SK-N-SH (cell line): ENCODE results near the gene TINAGL1. TPM values are rescaled to one million over a fixed set of nuclear protein-coding genes. Genes with fewer than 3 reads are reported as not detected.

Experiments used
- CTCF ChIA-PET: fragments of 300-600, 350-600 bp; formaldehyde crosslinking; extraction: SDS; loops from one replicate; lab custom pipeline; 2021; lab: Yijun Ruan, JAX
- POLR2A ChIA-PET: fragments of 350-600 bp; sonication (Branson Sonifier 250); formaldehyde crosslinking; extraction: SDS; loops from one replicate; lab custom pipeline; 2020; ENCODE audit warnings: antibody characterized with exemption, inconsistent platforms; lab: Yijun Ruan, JAX
- DNase-seq: peaks from one replicate; pipeline ENCODE4 v3.0.0; 2012
- H2AFZ ChIP-seq: fragments of 200-600 bp; sonication (generic); 2 replicates; pipeline ENCODE4 v1.8.1; 2016; ENCODE audit warnings: antibody characterized with exemption, mild to moderate bottlenecking, low read depth
- H3F3A ChIP-seq: fragments of 200-600 bp; sonication (generic); replicated peaks from 2 replicates; pipeline ENCODE3; 2016; ENCODE audit warnings: antibody characterized with exemption, mild to moderate bottlenecking; ENCODE audit not compliant: insufficient read depth
- H3K27ac ChIP-seq, 2 experiments: fragments of 200-500 bp in 1 of 2; fragments of 200-600 bp in 1 of 2; sonication (Bioruptor generic) in 1 of 2; sonication (generic), shearing (Covaris generic) in 1 of 2; 2 replicates each; pipeline versions ENCODE4 v1.5.1 to v1.6.1; 2014 to 2016; ENCODE audit warnings: low read depth in 2 of 2, inconsistent platforms in 1 of 2, low read length in 1 of 2, mild to moderate bottlenecking in 1 of 2, mixed read lengths in 1 of 2
- H3K27me3 ChIP-seq: fragments of 200-600 bp; sonication (generic), shearing (Covaris generic); 2 replicates; pipeline ENCODE4 v1.6.1; 2016; ENCODE audit warnings: mixed run types; ENCODE audit not compliant: insufficient read depth
- H3K36me3 ChIP-seq, 2 experiments: fragments of 200-500 bp in 1 of 2; fragments of 200-600 bp in 1 of 2; sonication (Bioruptor generic) in 1 of 2; sonication (generic) in 1 of 2; replicated peaks in 1 of 2; 2 replicates each; pipeline versions ENCODE3 to v1.5.1; 2014 to 2016; ENCODE audit warnings: low read length in 1 of 2, mild to moderate bottlenecking in 1 of 2; ENCODE audit not compliant: insufficient read depth in 2 of 2, control insufficient read depth in 1 of 2
- H3K4me1 ChIP-seq, 2 experiments: fragments of 200-500 bp in 1 of 2; fragments of 200-600 bp in 1 of 2; sonication (Bioruptor generic) in 1 of 2; sonication (generic), shearing (Covaris generic) in 1 of 2; 2 replicates each; pipeline versions ENCODE4 v1.5.1 to v1.6.1; 2014 to 2016; ENCODE audit warnings: low read depth in 1 of 2, low read length in 1 of 2, mixed run types in 1 of 2; ENCODE audit not compliant: insufficient read depth in 2 of 2, control insufficient read depth in 1 of 2
- H3K4me2 ChIP-seq: fragments of 200-600 bp; sonication (generic), shearing (Covaris generic); 2 replicates; pipeline ENCODE4 v1.6.1; 2017; ENCODE audit warnings: mixed run types
- H3K4me3 ChIP-seq, 2 experiments: fragments of 200-500 bp in 1 of 2; fragments of 200-600 bp in 1 of 2; sonication (Bioruptor generic) in 1 of 2; sonication (generic), shearing (Covaris generic) in 1 of 2; 2 replicates each; pipeline versions ENCODE4 v1.5.1 to v1.8.1; 2014 to 2016; ENCODE audit warnings: low read depth in 2 of 2, inconsistent platforms in 1 of 2, low read length in 1 of 2, mild to moderate bottlenecking in 1 of 2, mixed read lengths in 1 of 2, moderate library complexity in 1 of 2
- H3K79me2 ChIP-seq: fragments of 200-600 bp; sonication (generic); 2 replicates; pipeline ENCODE4 v1.8.1; 2017; ENCODE audit warnings: mild to moderate bottlenecking; ENCODE audit not compliant: insufficient read depth
- H3K9ac ChIP-seq: fragments of 200-600 bp; sonication (generic); 2 replicates; pipeline ENCODE4 v1.6.1; 2017; ENCODE audit warnings: mixed run types
- H3K9me2 ChIP-seq: fragments of 200-600 bp; sonication (generic); 2 replicates; pipeline ENCODE4 v1.6.1; 2017; ENCODE audit warnings: mixed run types
- H3K9me3 ChIP-seq: fragments of 200-600 bp; sonication (generic); 2 replicates; pipeline ENCODE4 v1.6.1; 2017; ENCODE audit warnings: mixed run types, mild to moderate bottlenecking, moderate library complexity
- H4K20me1 ChIP-seq: fragments of 200-600 bp; sonication (generic); 2 replicates; pipeline ENCODE4 v1.6.1; 2017; ENCODE audit warnings: mild to moderate bottlenecking, mixed run types; ENCODE audit not compliant: insufficient read depth
- CHD2 ChIP-seq: fragments of 150-350 bp; IDR thresholded peaks from 2 replicates; pipeline ENCODE4 v1.6.1; 2018; ENCODE audit warnings: low read length; ENCODE audit not compliant: partially characterized antibody
- EP300 ChIP-seq, 2 experiments: IDR thresholded peaks; 2 replicates each; pipeline versions ENCODE4 v1.4.0 to v1.6.1; 2012; ENCODE audit warnings: borderline replicate concordance in 1 of 2, low read depth in 1 of 2, low read length in 1 of 2
- FOXJ3 ChIP-seq: sonication (generic); formaldehyde crosslinking; IDR thresholded peaks from 2 replicates; pipeline ENCODE4 v1.5.1; 2020; ENCODE audit warnings: mild to moderate bottlenecking, missing genetic modification reagents
- JUND ChIP-seq: IDR thresholded peaks from 2 replicates; pipeline ENCODE4 v1.4.0; 2012
- MXI1 ChIP-seq: IDR thresholded peaks from 2 replicates; pipeline ENCODE4 v1.6.1; 2012; ENCODE audit warnings: mild to moderate bottlenecking, low read depth, low read length, improper control_type of control experiment
- RCOR1 ChIP-seq: fragments of 150-350 bp; IDR thresholded peaks from 2 replicates; pipeline ENCODE4 v1.6.1; 2017; ENCODE audit warnings: antibody characterized with exemption, low read length
- TCF12 ChIP-seq: IDR thresholded peaks from 2 replicates; pipeline ENCODE4 v1.4.0; 2012
- YY1 ChIP-seq: IDR thresholded peaks from 2 replicates; pipeline ENCODE4 v1.4.0; 2012; ENCODE audit warnings: low read depth, mild to moderate bottlenecking
- WGBS: methylation state at CpG from one replicate; pipeline ENCODE4 v1.1.6; 2017; ENCODE audit warnings: low lambda C conversion rate; 5-methylcytosine and 5-hydroxymethylcytosine counted together
- polyA plus RNA-seq, 3 experiments: library from polyadenylated mRNA; depleted of rRNA; stranded (reverse); fragments of >200 nt; gene quantifications; 2 replicates each; pipeline ENCODE4 v1.2.3, GENCODE V29; 2012
- TF ChIP-seq, protein P1 (sequence below): fragments of 200-600 bp; sonication (generic); IDR thresholded peaks from 2 replicates; pipeline ENCODE4 v1.6.1; 2017; ENCODE audit warnings: antibody characterized with exemption, mild to moderate bottlenecking, moderate library complexity
- TF ChIP-seq, protein P2 (sequence below): IDR thresholded peaks from 2 replicates; pipeline ENCODE4; 2012

TINAGL1 gene
- polyA plus RNA-seq, 1 of the 3 experiments (the other 2 are of a cell fraction) = not detected

DNA sequence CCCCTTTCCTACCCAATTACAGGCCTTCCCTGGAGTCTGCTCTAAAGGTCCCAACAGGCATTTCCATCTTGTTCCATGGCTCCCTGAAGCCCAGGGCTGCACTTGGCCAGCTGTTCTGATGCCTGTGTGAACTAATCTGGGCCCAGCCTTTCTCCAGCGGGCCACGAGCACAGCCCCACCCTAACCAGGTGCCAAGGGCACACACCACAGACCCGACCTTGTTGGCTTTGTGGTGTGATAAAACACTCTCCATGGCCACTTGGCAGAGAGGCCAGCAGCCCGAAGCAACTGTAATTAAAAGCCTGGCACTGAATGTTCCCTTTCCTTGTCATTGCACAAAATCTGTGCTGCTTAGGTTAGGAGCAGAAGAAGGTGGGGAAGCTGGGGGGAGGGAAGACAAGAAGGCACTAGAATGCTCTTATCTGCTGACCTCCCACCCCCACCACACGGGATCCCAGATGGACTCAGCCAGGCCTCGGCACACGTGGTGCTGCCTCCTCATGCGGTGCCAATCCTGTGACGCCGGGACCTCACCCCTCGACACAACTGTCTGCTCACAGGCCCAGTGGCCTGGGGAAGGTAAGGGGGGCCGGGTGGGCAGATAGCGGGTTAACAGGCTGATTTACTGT, 51.1 kb downstream of the TINAGL1 start (continued):
- TF ChIP-seq, protein P1, sequence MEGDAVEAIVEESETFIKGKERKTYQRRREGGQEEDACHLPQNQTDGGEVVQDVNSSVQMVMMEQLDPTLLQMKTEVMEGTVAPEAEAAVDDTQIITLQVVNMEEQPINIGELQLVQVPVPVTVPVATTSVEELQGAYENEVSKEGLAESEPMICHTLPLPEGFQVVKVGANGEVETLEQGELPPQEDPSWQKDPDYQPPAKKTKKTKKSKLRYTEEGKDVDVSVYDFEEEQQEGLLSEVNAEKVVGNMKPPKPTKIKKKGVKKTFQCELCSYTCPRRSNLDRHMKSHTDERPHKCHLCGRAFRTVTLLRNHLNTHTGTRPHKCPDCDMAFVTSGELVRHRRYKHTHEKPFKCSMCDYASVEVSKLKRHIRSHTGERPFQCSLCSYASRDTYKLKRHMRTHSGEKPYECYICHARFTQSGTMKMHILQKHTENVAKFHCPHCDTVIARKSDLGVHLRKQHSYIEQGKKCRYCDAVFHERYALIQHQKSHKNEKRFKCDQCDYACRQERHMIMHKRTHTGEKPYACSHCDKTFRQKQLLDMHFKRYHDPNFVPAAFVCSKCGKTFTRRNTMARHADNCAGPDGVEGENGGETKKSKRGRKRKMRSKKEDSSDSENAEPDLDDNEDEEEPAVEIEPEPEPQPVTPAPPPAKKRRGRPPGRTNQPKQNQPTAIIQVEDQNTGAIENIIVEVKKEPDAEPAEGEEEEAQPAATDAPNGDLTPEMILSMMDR = no peak
- TF ChIP-seq YY1 = no peak

DNA sequence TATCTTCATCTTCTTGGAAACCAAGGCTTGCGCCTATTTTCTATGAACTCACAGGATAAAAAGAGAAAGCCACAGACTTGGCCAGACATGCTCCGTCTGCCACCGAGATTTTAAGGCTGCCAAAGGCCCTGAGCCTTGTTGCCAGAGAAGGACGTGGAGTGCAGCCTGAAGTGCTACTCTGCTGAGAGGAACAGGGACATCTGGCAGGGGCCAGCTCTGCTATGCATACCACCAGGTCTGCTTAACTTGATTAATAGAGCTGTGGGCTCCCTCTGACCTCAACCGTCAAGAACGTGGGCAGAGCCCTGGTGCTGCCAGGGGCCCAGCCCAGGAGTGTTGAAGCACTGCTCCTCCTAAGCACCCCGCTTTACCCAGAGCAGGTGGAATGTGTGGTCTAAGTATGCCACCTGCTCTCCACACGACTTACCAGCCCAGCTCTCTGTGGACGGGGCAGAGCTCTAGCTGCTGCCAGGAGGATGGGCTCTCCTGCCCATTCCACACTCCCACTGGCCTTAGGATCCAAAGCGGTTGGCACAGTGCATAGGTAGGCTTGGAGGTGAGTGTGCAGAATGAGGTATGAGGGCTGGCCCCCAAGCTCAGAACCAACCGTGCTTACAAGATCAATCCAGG, 51.7 kb downstream of the TINAGL1 start:
- H3F3A ChIP-seq = no peaks in the 10 kb centered on the region
- CTCF ChIA-PET = interaction anchor here (0.6 to 4.7 kb wide), 11 partner anchors 10 to 359 kb away, joined by 3 to 51 read pairs (median 4); partner anchors contain the start of gene PEF1
- H3K9me2 ChIP-seq = no peaks in the 10 kb centered on the region
- H3K4me2 ChIP-seq = 0 out of 2 replicates have a peak overlapping the region, but pooled peaks have one; percentile 4
- peaks cover 5 to 61% of the 10 kb centered on the region in 2 experiments; a peak in 3 of 4 replicates for H3K4me1 ChIP-seq
- WGBS = 61% methylated on average over 7 of the region's 11 CpGs
- no peak overlapping the region for H2AFZ ChIP-seq
- no peak overlapping the region for H3K4me3 ChIP-seq
- no peaks in the 10 kb centered on the region for H3K9me3 ChIP-seq
- peaks cover 4% of the 10 kb centered on the region; the same call in 1 of the 2 replicates for H4K20me1 ChIP-seq
- peak; percentile 79 for DNase-seq
- peaks cover 4 to 39% of the 10 kb centered on the region in 2 experiments for H3K36me3 ChIP-seq
- H3K27me3 ChIP-seq = no peaks in the 10 kb centered on the region
- no peaks in the 10 kb centered on the region for H3K79me2 ChIP-seq
- H3K9ac ChIP-seq = no peak overlapping the region
- POLR2A ChIA-PET = interaction anchor here (2.7 kb wide), 1 partner anchor 17 kb away, joined by 13 read pairs; the partner anchor contains the start of gene PEF1
- TF ChIP-seq YY1 (no peak), FOXJ3 (CRISPR knock-in tag) (0 out of 2 replicates have a peak, but pooled peaks have one; percentile 15), RCOR1 (peak; percentile 98), MXI1 (peak; percentile 38; the same call in 1 of the 2 replicates), CHD2 (peak; percentile 37), JUND (no peak), EP300 (IDR thresholded peaks at IDR 0.05; ENCODE audit: borderline replicate concordance in 1 of 2, low read depth in 1 of 2, low read length in 1 of 2) (peak in 1 of 2 experiments; percentile 75; a peak in 2 of 4 replicates), TCF12 (peak; percentile 59)
- TF ChIP-seq, protein P2, sequence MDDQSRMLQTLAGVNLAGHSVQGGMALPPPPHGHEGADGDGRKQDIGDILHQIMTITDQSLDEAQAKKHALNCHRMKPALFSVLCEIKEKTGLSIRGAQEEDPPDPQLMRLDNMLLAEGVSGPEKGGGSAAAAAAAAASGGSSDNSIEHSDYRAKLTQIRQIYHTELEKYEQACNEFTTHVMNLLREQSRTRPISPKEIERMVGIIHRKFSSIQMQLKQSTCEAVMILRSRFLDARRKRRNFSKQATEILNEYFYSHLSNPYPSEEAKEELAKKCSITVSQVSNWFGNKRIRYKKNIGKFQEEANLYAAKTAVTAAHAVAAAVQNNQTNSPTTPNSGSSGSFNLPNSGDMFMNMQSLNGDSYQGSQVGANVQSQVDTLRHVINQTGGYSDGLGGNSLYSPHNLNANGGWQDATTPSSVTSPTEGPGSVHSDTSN = no peak
- peak overlapping the region in 1 of 2 experiments; percentile 99; a peak in 2 of 4 replicates for H3K27ac ChIP-seq
